HG03558 (cell line): ENCODE results near the gene THOC6.

Experiments used
- ATAC-seq: cut with Tn5 transposase; IDR thresholded peaks from one replicate; pipeline ENCODE4 v1.9.1; 2021; ENCODE audit warnings: moderate number of reproducible peaks; ENCODE audit not compliant: unreplicated experiment; ENCODE audit errors: extremely low read depth

Gene THOC6

GRCh38 chr16:3023669-3024478 is at the start of gene THOC6, which contains the start of gene HCFC1R1:
Gene THOC6 (plus strand): TSS chr16:3024035. CDS start chr16:3024327, 292 bp downstream.
Gene HCFC1R1 (minus strand): TSS chr16:3023942. CDS start chr16:3023941, 1 bp downstream.
- ATAC-seq = peak; percentile 47

DNA sequence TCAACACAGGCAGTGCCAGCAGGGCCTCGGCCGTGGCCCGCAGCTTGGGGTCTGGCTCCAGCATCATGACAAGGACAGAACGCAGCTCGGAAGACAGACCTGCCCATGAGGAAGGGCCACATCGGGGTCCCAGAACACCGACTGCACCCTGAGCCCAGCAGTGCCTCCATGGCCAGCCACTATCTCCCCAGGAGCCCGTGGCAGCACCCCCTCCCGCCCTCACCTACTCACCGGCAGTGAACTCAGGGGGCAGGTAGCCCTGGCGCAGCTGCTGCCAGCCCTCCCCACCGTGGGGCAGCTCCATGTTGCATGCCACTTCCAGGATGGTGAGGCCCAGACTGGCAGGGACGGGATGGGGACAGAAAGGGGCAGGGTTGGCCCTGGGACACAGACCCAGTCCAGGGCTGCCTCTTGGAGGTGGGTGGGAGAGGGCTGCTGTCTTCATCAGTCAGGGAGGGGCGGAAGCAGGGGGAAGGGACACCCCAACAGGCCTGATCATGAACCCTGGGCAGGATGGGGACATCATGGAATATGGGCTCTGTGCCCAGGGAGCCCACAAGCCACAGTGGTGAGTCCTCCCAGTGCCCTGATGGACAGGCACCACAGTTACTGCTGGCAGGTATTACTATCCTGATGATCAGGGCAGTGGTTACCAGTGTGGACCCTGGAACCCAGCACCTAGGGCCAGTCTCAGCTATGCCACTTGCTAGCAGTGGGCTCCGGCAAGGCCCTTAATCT is 49.3 kb upstream of the THOC6 start:
- no peak for ATAC-seq

DNA sequence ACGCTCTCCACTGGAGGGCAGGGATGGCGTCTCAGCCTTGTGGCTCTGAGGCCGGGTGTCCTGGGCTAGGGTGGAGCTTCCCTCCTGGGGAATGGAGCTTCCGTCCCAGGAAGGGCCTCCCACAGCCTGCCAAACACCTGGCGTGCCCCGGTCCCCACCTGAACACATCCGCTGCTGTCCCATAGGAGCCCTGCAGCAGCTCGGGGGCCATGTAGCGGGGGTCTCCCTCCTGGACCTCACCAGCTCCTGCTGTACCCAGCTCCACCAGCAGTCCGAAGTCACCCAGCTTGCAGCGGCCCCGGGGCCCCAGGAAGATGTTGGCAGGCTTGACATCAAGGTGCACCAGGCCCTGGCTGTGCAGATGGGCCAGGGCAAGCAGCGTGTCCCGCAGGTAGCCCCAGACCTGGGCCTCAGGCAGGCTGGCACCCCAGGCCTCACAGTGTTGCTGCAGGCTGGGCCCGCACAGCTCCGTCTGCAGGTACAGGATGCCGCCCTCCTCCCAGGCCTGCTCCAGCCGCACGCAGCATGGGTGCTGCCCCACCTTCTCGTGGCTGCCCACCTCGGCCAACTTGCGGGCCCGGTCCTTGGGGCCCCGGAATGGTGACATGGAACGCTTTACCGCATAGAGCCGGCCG is 48.6 kb upstream of the THOC6 start:
- no peak for ATAC-seq

DNA sequence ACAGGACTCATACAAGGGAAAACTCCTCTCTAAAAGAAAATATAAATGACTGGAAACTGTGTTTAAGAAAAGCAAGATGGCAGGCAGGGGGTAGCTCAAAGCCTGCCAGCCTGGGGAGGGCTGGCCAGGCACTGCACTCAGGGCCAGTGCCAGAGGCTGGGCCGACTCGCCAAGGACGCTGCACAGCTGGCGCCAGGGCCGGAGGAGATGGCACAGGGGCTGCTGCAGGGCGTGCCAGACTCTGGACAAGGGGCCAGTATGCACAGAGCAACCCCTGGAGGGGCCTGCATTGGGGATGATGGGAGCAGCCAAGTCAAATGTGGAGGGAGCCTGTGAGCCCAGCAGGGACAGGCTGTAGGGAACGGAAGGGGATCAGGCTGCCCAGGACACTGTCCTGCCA is 47.6 kb upstream of the THOC6 start:
- no peak for ATAC-seq

DNA sequence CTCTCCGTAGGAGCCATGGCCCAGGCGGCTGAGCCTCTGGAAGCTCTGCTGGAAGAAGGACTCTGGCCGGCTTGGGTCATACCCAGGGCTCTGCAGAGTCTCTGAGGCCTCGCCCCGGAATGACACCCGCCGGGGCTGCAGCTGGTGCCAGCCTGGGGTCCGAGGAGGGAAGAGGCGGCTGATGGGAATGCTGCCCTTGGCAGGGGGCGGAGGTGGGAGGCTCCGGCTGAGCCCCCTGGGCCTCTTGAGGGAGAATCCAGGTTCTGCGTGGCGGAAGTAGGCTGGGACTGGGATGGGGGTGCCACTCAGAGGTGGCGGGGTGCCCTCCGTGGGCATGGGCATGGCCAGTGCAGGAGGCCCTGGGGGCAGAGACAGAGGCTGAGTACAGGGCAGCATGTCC is 47.2 kb upstream of the THOC6 start:
- ATAC-seq = no peak

GRCh38 chr16:2977440-2977839 is 46.4 kb upstream of the THOC6 start:
- ATAC-seq = no peak

GRCh38 chr16:2979669-2980226 is 44.1 kb upstream of the THOC6 start:
- ATAC-seq = no peak

GRCh38 chr16:2980227-2981176 is 43.3 kb upstream of the THOC6 start, which contains the start of gene PKMYT1:
Gene PKMYT1 (minus strand): TSS chr16:2980446. CDS start chr16:2979657, 789 bp downstream.
- peak; percentile 40 for ATAC-seq

DNA sequence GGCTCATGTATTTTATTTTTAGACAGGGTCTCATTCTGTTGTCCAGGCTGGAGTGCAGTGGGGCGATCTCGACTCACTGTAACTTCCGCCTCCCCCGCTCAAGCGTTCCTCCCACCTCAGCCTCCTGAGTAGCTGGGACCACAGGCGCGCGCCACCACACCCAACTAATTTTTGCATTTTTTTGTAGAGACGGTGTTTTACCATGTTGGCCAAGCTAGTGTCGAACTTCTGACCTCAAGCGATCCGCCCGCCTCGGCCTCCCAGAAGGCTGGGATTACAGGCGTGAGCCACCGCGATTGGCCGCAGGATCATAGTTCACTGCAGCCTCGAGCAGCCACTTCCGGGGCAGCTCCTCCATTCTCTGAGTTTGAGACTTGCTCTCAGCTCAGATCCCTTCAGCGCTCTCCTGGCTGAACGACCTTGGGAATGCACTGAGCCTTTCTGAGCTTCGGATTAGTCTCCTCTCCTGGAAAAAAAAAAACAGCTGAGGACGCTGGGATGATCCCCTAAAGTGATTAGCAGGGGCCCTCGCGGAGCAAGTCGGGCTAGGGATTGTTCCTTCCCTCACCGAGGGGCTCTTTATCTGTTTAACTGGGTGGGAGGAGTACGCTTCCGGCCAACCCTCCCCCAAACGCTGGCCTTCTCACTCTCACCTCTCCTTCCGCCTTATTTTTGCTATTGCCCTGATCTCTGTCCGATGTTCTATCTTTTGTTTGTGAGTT is 42.5 kb upstream of the THOC6 start:
- ATAC-seq = no peak

- ATAC-seq = no peak
Measured at GRCh38 chr16:2981899-2982250, 42.0 kb upstream of the THOC6 start.

GRCh38 chr16:2982402-2982801 is 41.4 kb upstream of the THOC6 start:
- ATAC-seq = no peak

DNA sequence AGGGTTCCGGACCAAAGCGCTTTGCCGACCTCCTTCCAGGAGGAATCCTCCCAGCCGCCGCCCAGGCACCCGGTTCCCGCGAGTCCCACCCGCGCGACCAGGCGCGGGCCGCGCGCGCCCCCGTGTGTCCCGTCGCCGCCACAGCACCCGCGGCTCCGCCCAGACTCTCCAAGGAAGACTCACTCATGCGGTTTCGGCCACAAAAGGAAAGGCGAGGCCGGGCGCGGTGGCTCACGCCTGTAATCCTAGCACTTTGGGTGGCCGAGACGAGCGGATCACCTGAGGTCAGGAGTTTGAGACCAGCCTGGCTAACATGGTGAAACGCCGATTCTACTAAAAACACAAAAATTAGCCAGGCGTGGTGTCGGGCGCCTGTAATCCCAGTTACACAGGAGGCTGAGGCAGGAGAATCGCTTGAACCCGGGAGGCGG is 40.1 kb upstream of the THOC6 start:
- no peak for ATAC-seq

- no peak for ATAC-seq
Measured at GRCh38 chr16:2985462-2985861, 38.4 kb upstream of the THOC6 start.

GRCh38 chr16:2985893-2986355 is 37.9 kb upstream of the THOC6 start:
- no peak for ATAC-seq

DNA sequence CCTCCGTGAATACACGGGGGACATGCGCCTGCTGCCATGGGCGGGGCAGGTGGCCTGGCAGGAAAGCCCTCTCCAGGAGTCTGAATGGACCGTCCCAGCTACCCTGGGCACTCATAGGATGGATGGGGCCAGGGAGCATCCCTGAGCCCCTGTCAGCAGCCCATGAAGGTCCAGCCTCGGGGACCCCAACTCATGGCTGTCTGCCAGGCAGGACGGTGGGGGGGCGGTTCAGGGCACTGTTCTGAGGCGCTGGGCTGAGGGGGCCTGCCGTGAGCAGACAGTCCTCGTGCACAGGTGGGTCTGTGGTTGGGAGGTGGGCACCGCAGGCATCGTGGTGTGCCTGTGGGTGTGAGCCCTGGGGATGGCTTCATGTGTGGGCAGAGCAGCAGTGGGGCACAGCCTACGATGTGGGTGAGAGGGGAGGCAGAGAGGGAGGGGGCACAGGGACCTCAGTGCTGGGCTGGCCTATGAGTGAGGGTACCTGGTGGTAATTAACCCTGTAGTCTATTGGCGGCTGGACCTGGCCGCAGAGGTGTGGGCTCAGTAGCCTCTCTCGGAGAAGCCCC is 37.1 kb upstream of the THOC6 start:
- ATAC-seq = no peak

DNA sequence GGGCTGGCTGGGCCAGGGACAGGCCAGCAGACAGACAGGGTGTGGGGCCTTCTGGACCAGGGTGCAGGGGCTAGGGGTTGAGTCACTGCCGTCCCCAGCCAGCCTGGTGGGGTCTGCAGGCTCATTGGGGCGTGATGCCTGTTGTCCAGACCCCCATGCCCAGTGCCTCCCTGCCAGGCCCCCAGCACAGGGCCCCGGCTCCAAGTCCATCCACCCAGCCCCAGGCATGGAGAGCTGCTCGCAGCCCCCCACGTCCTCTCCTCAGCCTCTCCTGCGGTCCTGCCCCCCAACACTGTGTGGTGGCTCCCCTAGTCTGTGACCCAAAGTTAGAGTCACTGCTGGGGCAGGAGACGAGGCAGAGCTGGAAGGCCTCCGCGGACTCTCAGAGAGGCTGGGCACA is 36.5 kb upstream of the THOC6 start:
- no peak for ATAC-seq

DNA sequence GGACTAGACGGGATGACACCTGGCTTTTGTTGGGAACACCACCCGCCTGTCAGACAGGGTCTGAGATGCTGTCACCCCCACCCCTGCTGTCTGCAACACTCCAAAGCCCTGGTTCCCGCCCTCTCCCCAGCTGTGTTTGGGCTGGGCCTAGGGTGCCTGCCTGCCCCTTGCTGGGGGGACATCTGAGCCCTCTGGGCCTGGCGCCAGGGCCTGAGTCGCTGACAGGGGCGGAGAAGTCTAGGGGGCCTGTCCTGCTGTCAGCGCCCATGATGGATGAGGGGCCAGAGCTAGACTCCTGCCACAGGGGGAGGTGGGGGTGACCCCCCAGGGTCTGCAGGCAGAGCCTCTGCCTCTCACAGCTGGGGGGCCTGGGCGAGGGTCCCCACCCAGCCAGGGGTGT is 36.0 kb upstream of the THOC6 start:
- ATAC-seq = no peak

DNA sequence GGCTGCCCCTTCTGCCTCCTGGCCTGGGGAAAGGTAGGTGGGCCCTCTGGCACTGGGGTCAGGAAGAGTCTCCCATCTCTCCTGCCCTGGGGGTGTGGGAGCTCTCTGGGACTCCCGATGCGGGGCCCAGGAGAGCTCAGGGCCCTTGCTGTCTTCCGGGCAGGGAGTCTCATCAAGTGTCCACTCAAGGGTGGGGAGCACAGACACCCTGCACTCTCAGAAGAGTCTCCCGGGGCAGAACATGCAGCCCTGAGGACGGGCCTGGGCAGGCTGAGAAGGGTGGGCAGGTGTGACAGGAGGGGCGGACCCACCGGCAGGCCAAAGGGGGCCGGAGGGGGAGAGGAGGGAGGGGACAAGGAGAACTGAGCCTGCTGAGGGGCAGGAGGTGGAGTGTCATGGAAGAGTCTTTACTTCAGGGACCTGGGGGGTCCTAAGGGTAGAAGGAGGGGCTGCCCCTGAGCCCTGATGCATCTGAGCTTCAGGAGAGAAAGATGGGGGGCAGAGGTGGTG is 35.2 kb upstream of the THOC6 start:
- no peak for ATAC-seq
